ENCODE results near the gene DNASE1L3.

- TF ChIP-seq EZH2 (IDR thresholded peaks at IDR 0.05) (no peak), POLR2AphosphoS5 (IDR thresholded peaks at IDR 0.05; ENCODE audit: borderline replicate concordance, low read depth, low read length) (no peak)
These were observed 42.3 kb downstream of the DNASE1L3 start for GRCh38 chr3:58168498-58168897.
